Mesothelial cell of epicardium (in vitro differentiated cells): ENCODE data around the gene MACROD2. TPM values are rescaled to one million over a fixed set of nuclear protein-coding genes. Genes with fewer than 3 reads are reported as not detected.
A peak's percentile ranks its signal among the peaks of the same experiment; 100 is the strongest.

ENCODE experiments used
- DNase-seq, 2 experiments: peaks; one replicate each; pipeline ENCODE4 v3.0.0; 2021; ENCODE audit warnings: low spot score in 2 of 2; ENCODE audit not compliant: unreplicated experiment in 2 of 2
- H3K27ac Mint-ChIP-seq: 2 replicates; pipeline ENCODE4 v1.8.0; 2021; ENCODE audit warnings: mixed read lengths
- H3K27me3 Mint-ChIP-seq: 2 replicates; pipeline ENCODE4 v1.8.0; 2021; ENCODE audit warnings: low read depth, mixed read lengths
- H3K36me3 Mint-ChIP-seq: 2 replicates; pipeline ENCODE4 v1.8.0; 2021; ENCODE audit warnings: mixed read lengths
- H3K4me1 Mint-ChIP-seq: 2 replicates; pipeline ENCODE4 v1.8.0; 2021; ENCODE audit warnings: mixed read lengths
- H3K4me3 Mint-ChIP-seq: 2 replicates; pipeline ENCODE4 v1.8.0; 2021; ENCODE audit warnings: mild to moderate bottlenecking, moderate library complexity, mixed read lengths
- H3K9me3 Mint-ChIP-seq: 2 replicates; pipeline ENCODE4 v1.8.0; 2021; ENCODE audit warnings: mixed read lengths
- CTCF ChIP-seq: fragments of 200-600 bp; sonication (generic); IDR thresholded peaks from one replicate; pipeline ENCODE4 v1.5.0; 2021; ENCODE audit warnings: antibody characterized with exemption; ENCODE audit not compliant: unreplicated experiment
- total RNA-seq: library from RNA; stranded (reverse); gene quantifications from 3 replicates; pipeline ENCODE4 v1.2.1, GENCODE V29; 2021

MACROD2 gene
- total RNA-seq, 1 donor from 2014 or later = 10.0 TPM

- Mint-ChIP-seq H3K4me1 (peaks cover 41% of the 10 kb centered on the region), H3K4me3 (no peak overlapping the region), H3K27me3 (no peaks in the 10 kb centered on the region), H3K27ac (peak overlapping the region; percentile 70), H3K36me3 (no peaks in the 10 kb centered on the region), H3K9me3 (no peaks in the 10 kb centered on the region)
- no peak for TF ChIP-seq CTCF
- DNase-seq = no peak
Observed at GRCh38 chr20:14727485-14728150, 732.3 kb downstream of the MACROD2 start.

GRCh38 chr20:14729390-14729789, 734.1 kb downstream of the MACROD2 start:
- Mint-ChIP-seq H3K27me3 (no peaks in the 10 kb centered on the region), H3K4me3 (no peak overlapping the region), H3K9me3 (no peaks in the 10 kb centered on the region), H3K4me1 (peaks cover 32% of the 10 kb centered on the region), H3K36me3 (peaks cover 2% of the 10 kb centered on the region), H3K27ac (no peak overlapping the region)
- DNase-seq = no peak
- TF ChIP-seq CTCF = no peak

- Mint-ChIP-seq H3K9me3 (peaks cover 4% of the 10 kb centered on the region), H3K4me3 (no peak overlapping the region), H3K27ac (peak overlapping the region; percentile 92), H3K27me3 (no peaks in the 10 kb centered on the region), H3K4me1 (peaks cover 21% of the 10 kb centered on the region), H3K36me3 (peaks cover 5% of the 10 kb centered on the region)
- no peak for TF ChIP-seq CTCF
- no peak for DNase-seq
Observed at GRCh38 chr20:14732343-14732742, 737.0 kb downstream of the MACROD2 start.

GRCh38 chr20:14732996-14733395, 737.7 kb downstream of the MACROD2 start:
- H3K4me1 Mint-ChIP-seq = peaks cover 14% of the 10 kb centered on the region
- H3K27me3 Mint-ChIP-seq = no peaks in the 10 kb centered on the region
- no peak overlapping the region for H3K4me3 Mint-ChIP-seq
- TF ChIP-seq CTCF = no peak
- peaks cover 8% of the 10 kb centered on the region for H3K36me3 Mint-ChIP-seq
- DNase-seq = no peak
- H3K9me3 Mint-ChIP-seq = peaks cover 7% of the 10 kb centered on the region
- peak overlapping the region; percentile 92 for H3K27ac Mint-ChIP-seq

- no peak for TF ChIP-seq CTCF
- Mint-ChIP-seq H3K4me3 (no peak overlapping the region), H3K27me3 (no peaks in the 10 kb centered on the region), H3K27ac (peak overlapping the region; percentile 82), H3K36me3 (peaks cover 11% of the 10 kb centered on the region), H3K9me3 (peaks cover 12% of the 10 kb centered on the region), H3K4me1 (peaks cover 19% of the 10 kb centered on the region)
- DNase-seq = no peak
Observed at GRCh38 chr20:14740380-14740779, 745.1 kb downstream of the MACROD2 start.
